ENCODE data around the gene FAR1.
"Not testable (repeated sequence)": the region's sequence is repeated elsewhere in the genome, so short reads cannot be mapped to it uniquely, and the experiment has no call there.

DNA sequence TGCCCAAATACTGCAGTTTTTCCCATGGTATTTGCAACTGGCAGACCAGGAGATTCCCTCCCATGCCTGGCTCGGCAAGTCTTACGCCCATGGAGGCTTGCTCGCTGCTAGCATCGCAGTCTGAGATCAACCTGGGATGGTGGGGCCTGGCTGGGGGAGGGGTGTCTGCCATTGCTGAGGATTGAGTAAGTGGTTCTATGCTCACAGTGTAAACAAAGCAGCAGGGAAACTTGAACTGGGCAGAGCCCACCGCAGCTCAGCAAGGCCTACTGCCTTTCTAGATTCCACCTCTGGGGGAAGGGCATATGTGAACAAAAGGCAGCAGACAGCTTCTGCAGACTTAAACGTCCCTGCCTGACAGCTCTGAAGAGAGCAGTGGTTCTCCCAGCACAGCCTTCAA is 17.0 kb upstream of the FAR1 start:
- TF ChIP-seq, protein P1, sequence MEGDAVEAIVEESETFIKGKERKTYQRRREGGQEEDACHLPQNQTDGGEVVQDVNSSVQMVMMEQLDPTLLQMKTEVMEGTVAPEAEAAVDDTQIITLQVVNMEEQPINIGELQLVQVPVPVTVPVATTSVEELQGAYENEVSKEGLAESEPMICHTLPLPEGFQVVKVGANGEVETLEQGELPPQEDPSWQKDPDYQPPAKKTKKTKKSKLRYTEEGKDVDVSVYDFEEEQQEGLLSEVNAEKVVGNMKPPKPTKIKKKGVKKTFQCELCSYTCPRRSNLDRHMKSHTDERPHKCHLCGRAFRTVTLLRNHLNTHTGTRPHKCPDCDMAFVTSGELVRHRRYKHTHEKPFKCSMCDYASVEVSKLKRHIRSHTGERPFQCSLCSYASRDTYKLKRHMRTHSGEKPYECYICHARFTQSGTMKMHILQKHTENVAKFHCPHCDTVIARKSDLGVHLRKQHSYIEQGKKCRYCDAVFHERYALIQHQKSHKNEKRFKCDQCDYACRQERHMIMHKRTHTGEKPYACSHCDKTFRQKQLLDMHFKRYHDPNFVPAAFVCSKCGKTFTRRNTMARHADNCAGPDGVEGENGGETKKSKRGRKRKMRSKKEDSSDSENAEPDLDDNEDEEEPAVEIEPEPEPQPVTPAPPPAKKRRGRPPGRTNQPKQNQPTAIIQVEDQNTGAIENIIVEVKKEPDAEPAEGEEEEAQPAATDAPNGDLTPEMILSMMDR (IDR thresholded peaks at IDR 0.05) = not testable (repeated sequence)
- not testable (repeated sequence) for TF ChIP-seq EP300, POLR2A (IDR thresholded peaks at IDR 0.05)
